Fibroblast of gingiva (primary cell): Measurements from ENCODE around the gene WNT7B.

Experiments used
- DNase-seq: peaks from one replicate; pipeline ENCODE4 v3.0.0-alpha.2; 2011; ENCODE audit warnings: low read depth

The WNT7B gene

DNA sequence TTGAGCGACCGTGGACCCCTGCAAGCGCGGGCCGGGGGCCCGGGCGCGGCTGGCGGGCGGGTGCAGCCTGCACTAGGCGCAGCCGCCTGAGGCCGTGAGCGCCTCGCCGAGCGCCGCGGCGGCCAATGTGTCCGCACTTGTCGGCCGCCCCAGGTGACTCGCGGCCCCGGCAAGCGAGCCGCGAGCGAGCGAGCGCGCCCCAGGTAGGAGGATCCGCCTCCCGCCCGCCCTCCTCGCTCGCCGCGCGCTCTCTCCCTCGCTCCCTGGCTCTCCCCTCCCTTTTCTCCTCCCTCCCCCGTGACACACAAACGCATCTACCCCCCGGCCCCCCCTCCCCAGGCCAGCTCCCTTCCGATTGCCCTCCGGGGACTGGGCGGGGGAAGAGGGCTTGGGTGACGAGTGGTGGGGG lies at the start of gene WNT7B:
WNT7B (minus strand) TSS at position 160 of the 409 bp plus-strand sequence. CDS start 408 bp downstream, outside the sequence.
- DNase-seq, result no peak

DNA sequence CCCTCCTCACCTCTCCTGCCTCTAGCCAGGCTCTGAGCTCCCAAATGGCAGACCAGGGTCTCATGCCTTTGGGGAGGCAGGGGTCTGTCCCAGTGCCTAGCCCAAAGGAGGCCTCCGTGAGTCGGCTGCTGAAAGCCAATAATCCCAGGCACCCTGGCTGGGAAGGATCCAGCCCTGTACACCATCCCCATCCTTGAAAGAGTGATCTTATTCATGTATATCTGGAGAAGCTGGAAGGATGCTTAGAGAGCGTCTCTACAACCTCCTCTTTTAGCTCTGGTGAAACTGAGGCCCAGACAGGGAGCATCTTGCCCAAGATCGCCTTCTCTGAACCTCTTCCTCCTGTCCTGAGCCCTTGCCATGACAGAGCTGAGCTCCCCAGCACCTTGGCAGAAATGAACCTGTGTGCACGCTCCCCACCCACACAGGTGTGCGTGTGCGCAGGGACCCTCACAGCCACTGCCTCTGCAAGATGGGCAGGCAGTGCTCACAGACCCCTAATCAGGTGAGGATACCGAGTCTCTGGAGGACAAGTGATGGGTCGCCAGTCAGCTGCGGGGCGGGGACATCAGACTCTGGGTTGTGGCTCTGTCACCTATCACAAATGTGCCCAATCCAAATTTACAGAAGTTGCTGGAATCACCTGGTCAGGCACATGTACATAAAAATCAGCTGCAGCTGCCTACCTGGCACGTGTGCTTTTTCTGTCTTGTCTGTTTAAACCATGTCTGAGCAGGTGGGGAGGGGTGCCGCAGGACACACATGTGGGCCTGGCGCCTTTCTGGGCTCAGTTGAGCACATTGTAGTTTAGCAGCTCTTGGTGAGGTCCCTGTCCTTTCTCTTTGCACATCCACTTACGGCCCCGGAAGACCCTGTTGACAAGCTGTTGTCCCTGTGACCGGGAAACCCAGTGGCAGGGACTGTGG lies 49.3 kb upstream of the WNT7B start:
- DNase-seq, result no peak

DNA sequence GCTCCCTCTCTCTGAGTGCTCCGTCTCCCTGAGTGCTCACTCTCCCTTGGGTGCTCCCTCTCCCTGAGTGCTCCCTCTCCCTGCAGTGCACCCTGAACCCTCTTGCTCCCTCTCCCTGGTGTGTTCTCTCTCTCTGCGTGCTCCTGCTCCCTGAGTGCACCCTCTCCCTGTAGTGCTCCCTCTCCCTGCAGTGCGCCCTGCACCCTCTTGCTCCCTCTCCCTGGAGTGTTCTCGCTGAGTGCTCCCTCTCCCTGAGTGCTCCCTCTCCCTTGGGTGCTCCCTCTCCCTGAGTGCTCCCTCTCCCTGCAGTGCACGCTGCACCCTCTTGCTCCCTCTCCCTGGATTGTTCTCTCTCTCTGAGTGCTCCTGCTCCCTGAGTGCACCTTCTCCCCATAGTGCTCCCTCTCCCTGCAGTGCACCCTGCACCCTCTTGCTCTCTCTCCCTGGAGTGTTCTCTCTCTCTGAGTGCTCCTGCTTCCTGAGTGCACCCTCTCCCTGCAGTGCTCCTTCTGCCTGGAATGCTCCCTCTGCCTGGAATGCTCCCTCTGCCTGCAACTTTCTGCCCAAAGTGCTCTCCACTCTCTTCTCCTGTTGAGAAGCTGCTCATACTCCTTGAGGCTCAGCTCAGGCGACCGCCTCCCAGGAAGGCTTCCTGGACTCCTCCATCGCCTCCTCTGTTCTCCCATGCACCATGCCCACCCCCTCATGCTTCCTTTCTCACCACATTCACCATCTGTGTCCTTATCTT lies 48.4 kb upstream of the WNT7B start:
- no peak for DNase-seq

DNA sequence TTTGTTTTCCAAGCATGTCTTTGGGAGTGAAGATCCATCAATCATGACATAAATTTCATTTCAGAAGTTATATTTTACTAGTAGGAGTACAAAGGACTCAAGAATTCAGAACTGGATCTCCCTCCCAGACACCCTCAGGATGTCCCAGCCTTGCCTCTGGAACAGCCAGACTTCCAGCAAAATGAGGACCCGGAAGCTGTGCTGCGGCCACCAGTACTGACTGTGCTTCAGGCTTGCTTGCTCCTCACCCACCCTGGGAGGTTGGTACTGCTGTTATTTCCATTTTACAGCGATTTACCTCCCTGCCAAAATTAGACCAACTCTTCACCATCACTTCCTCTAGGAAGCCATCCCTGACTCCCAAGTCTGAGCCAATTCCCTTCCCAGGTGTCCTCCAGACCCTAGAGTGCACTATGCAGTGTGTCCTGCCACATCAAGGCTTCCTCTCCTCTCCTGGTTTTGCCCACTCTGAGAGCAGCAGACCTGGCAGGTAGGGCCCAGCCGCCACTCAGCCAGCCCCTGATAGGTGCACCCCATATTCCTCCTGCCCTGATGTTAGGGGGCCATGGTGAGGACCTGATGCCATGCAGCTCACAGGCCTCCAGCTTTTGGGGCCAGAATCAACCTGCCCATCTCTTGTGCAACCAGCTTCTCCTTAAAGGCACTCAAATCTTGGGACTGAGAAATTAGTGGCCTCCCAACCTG lies 47.3 kb upstream of the WNT7B start:
- no peak for DNase-seq

DNA sequence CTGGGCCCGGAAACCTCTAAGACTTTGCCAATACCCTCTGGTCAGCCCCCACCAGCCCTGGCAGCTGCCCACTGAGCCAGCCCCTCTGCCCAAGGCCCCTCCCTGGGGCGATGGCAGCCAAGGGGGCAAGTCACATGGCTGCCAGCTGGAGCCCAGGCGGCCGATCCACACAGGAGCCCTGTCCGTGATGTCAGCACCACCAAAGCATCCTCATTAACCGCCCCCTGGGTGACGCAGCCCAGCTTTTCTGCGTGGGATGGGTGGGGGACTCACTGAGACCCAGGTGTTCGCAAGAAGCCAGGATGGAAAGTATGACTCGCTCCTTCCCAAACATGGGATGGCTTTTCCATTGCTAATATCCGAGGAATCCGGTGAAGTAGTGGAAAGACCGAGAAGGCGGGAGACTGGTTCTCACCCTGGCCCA lies 46.6 kb upstream of the WNT7B start:
- DNase-seq, result no peak

DNA sequence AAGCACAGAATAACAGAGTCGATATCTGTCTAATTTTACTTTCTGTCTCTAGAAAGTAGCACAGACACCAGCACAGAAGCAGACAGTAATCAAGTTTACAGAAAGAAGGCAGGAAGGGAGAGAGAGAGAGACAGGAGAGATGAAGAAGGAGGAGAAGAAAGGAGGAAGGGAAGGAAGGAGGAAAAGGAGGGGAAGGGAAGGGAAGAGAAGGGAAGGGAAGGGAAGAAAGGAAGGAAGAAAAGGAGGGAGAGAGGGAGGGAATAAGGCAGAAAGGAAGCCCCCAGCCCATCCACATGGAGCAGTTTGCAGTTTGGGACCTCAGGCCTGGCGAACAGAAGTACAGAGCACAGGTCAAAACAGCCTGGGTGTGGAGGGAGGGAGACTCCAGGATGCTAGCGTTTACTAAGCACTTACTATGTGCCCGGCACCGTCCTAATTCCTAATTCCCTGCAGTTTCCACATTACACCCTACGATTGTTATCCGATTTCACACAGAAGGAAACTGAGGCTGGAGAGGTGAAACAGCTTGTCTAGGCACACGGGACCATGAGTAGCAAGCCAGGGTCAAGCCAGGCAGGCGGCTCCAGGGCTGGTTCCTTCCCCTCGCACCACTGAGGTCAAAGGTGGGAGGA lies 46.0 kb upstream of the WNT7B start:
- DNase-seq, result no peak

DNA sequence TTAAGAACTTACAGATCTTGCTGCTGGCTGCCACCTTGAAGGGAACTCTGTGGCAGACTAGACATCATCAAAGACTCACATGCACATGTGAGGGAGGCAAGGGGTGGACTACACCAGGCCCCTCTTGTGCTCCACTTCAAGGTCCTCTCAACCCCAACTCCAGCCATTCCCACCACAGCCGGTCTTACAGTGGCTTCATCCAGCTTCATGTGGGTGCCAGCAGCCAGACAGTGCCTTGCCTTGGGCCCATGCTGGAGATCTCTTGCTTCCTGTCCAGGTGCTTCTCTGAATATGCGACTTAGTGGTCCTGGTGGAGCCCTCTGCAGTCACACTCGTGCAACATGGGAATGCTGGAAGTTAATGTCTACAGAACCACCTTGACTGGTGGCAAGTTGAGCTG lies 44.6 kb upstream of the WNT7B start:
- DNase-seq, result no peak

DNA sequence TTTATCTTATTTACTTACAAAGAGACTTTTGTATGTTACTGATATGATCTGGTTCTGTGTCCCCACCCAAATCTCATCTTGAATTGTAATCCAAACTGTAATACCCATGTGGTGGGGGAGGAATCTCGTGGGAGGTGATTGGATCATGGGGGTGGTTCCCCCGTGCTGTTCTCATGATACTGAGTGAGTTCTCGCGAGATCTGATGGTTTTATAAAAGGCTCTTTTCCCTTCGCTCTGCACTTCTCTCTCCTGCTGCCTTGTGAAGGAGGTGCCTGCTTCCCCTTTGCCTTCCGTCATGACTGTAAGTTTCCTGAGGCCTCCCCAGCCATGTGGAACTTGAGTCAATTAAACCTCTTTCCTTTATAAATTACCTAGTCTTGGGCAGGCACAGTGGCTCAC lies 42.4 kb upstream of the WNT7B start:
- no peak for DNase-seq

DNA sequence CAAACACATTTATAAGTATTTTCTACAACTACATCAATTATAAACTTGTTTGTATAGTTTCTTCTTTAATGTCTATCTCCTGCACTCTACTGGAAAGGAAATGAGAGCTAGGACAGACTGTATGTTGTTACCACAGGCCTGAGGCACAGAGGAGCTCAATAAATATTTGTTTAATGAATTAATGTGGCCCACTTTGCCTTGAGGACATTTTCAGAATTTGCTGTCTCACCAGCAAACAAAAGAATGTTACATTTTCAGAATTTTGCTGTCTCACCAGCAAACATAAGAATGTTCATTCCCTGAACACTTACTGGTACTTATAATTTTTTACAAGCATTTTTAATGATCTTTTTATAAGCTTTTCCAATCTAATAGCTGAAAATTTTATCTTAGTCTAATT lies 41.9 kb upstream of the WNT7B start:
- DNase-seq, result no peak

DNA sequence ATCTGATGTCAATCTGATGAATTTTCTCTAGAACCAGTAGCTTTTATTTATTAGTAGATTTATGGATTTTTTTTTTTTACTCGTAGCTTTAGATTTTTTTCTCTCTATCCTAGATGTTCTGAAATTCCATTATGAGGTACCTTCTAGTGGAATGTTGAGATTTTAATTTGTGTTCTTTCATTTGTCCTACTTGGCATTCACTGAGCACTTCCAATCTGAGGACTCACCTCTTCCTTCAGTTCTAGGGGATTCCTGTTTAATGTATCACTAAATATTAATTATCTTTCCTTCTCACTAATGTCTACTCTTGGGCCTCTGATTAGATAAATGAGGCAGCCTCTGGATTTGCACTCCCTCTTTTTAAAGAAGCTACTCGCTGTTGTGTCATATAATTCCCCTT lies 40.2 kb upstream of the WNT7B start:
- no peak for DNase-seq

DNA sequence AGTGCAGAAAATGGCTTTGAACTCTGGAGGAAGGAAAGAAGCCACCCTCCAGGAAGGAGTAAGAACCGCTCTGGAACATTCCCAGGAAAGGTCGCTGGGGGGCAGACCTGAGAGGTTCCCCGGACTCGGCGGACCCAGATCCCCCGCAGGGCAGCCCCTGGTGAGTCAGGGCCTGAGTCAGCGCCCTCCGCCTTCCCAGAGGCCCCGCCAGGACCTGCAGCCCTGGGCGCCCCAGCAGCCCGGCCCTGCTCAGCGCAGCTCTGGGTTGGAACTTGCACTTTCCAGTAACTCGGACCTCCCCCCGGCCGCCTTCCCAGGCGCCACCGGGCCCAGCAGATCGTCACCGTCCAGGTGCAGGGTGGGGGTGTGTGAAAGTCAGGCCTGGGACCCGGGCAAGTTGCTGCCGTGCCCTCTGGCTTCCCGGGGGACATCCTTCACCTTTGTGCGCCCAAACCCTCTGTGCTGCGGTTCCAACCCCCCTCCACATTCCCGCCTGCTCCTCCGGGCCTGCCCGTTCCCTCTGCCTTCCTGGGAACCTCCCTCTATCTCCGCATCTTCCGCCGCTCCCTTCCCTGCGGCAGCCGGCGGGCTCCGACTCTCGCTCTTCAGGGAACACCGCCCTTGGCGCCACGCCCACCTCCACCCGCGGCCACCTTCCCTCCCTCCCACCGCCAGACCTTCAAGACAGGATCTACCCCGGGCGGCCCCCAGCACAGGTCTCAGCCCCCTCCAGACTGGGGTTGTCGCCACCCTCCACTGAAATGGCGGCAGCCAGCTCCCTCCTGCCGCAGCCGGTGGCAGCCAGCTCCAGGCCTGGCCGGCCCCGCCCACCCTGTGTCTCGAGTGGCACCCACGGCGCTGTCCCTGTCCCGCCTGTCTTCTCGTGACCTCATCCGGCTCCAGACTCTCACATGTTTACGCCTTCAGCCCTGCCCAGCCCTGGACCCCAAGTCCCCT lies 36.8 kb upstream of the WNT7B start:
- DNase-seq, result peak; percentile 96

DNA sequence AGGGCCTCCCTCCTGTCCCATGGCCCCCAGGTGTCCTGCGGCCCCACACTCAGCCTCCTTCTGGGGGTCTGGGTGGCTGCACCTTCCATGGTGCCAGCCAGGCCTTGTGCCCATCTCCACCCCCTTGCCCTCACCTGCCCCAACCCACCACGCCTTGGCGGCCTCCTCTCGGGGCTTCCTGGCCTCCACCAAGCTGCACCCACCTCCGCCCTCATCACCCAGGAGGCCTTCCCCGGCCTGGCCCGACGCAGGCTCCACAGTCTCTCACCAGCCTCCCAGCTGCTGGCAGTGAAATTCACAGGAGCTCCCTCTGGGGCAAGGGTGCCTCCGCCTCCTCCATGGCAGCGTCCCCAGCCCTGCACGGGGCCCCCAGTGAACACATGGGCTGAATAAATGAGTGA lies 35.9 kb upstream of the WNT7B start:
- no peak for DNase-seq

DNA sequence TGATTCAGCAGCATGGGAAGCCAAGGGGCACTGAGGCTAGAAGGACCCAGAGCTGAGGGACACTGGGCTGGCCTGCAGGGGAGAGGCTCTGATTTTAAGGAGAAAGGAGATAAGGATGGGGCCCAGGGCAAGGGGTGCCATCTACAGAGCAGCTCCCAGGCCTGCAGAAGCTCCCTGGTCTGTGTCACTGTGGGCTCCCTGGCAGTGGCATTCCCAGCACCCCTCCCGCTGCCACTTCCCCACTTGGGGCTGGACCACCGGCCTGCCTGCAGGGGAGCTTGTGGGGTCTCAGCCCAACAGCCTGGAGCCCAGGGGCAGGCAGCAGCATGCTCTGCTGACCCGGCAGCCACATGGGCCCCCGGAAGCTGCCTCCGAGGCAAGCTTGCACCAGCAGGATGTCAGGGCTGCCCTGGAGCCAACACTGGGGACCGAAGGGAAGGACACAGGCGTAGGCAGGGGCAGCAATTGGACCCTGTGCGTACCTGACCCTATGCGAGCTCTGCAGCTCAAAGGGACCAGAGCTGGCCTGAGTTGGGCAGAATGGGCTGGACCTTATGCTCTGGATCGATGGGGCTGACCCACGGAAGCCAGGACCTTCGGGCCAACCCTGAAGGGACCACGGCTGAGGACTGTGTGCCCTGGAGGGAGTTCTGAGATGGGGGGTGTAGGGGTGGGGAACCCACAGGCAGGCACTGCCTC lies 35.4 kb upstream of the WNT7B start:
- no peak for DNase-seq

DNA sequence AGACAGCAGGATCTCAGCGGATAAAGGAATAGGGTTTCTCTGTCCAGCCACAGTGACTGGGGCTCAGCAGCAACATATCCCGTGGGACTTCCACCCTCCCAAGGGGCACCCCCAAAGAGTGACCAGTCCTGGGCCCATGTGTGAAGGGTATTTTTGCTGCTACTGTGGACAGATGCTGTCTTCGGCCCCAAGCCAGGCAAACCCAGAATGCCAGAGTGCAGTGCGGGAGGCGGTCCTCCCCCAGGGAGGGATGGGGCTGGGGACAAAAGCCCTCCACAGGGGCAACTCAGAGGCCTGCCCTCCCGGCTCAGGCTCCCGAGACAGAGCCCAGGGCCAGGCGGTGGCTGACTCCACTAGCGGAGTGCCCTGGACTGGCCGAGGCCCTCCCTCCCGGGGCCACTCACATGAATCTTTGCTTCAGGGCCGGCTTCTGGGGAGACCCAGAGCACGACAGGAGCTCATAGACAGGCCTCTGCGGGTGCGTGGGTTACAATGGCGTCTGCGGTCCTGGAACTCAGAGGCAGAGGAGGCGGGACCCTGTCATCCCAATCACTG lies 34.7 kb upstream of the WNT7B start:
- DNase-seq, result no peak

DNA sequence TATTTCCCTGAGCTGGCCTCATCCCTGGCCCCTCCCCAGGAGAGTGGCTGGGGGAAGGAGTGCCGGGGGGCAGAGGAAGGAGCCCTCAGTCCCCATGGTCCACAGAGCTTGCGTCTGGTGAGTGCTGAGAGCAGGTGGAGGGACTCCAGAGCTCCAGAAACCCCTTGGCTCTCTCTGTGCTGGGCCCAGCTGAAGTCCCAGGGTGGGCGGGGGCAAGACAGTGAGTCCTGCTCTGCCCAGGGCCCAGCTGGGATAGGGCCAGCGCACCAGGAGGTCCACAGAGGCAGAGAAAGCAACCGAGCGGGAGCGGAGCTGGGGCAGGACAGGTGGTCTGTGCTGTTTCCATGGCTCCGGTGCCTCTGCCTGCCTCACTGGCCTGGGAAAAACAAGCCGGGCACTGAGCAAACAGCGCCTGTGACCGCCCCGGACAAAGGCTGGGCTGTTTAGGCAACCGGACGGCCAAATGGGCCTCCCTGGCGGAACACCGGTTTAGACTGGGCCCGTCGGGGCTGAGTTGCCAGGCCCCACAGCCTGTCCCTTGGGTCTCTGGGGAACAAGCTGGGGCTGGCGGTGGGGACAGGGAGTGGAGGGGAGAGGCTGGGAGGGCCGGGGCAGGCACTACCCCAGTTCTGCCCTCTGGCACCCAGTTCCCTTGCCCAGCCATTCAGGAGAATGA lies 34.1 kb upstream of the WNT7B start:
- no peak for DNase-seq

DNA sequence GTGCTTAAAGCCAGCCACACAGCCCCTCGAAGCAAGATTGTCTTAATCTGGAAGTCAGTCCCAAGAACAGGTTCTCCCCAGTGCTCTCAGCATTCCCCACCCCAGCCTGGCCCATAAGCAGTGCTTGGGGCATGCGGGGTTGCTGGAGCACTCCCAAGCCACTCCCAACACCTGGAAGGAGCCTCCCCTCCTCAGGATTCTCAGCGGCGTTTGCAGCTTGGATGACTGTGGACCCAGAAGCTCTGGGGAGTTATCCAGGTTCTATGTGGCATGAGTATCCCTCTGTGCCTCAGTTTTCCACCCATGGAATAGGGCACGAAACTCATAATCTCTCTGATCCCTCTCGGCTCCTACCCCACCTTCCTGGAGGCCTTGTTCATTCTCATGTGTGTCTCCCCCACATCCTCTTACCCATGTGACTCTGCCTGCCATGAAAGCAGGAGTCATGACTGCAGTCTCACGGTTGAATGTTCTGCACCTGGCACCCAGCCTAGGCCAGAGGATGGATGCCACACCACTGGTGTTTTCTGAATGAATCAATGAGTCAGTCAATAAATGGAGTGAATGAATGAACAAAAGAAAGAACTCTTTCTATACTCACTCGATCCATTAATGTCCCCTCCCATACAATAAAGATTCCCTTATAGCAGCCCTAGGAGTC lies 33.4 kb upstream of the WNT7B start:
- DNase-seq, result no peak

DNA sequence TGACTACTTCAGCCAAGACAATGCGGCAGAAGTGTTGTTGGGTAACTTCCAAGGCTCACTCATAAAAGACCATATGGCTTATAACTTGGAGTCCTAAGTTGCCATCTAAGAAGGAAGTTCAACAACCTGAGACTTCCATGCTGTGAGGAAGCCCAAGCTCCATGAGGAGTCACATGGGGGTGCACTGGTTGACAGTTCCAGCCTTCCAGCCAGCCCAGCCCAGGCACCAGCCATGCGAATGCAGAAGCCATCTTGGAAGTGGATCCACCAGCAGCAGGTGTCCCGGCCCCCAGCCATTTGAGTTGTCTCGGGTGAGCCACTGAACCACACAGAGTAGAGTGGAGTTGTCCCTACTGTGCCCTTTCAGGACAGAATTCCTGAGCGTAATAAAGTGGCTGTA lies 32.8 kb upstream of the WNT7B start:
- no peak for DNase-seq

DNA sequence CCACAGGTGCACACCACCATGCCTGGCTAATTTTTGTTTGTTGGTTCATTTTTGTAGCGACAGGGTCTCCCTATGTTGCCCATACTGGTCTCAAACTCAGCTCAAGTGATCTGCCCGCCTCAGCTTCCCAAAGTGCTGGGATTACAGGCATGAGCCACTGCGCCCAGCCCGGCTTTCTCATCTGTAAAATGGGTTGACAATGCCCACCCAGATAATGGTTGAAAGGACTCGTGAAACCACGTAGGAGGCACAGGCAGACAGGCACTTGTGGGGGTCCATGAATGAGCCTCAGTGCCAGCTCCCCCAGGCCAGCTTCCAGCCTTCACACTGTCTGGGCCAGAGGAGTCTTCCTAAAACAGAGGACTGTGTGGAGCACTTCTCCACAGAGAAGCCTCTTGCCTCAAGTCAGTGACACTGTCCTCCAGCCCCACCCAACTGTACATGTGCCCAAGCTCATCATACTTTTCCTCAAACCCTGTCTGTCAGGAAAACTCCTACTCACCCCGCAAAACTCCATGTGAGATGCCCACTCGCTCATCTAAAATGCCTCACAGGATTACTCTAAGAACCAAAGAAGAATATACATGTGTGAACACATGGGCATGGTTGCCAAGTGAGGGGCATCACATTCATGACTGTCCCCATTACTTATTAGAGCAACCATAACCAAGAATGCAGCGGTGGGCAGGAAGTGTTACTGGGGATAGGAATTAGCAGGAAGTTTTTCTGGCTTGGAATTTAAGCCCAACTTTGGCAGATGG lies 32.1 kb upstream of the WNT7B start:
- DNase-seq, result no peak
